Skeletal muscle tissue (tissue), 4 donors: ENCODE results near the gene TGFBR3. TPM values are rescaled to one million over a fixed set of nuclear protein-coding genes. Genes with fewer than 3 reads are reported as not detected.

Source experiments
- H3K27ac ChIP-seq: one replicate; pipeline ENCODE4 v1.7.0; 2013; ENCODE audit warnings: mild to moderate bottlenecking, low read depth, low read length, inconsistent platforms
- H3K27me3 ChIP-seq, 3 donors: one replicate each; pipeline ENCODE4 v1.7.0; 2013; ENCODE audit warnings: low read length in 3 of 3; ENCODE audit not compliant: control insufficient read depth in 3 of 3, insufficient read depth in 3 of 3
- H3K36me3 ChIP-seq, 3 donors: one replicate each; pipeline ENCODE4 v1.7.0; 2013; ENCODE audit warnings: low read length in 3 of 3; ENCODE audit not compliant: control insufficient read depth in 3 of 3, insufficient read depth in 3 of 3
- H3K4me1 ChIP-seq, 3 donors: one replicate each; pipeline ENCODE4 v1.7.0; 2013; ENCODE audit warnings: low read length in 3 of 3, mild to moderate bottlenecking in 3 of 3; ENCODE audit not compliant: control insufficient read depth in 3 of 3, insufficient read depth in 3 of 3
- H3K4me3 ChIP-seq, 3 donors: one replicate each; pipeline ENCODE4 v1.7.0; 2013; ENCODE audit warnings: low read length in 3 of 3
- H3K9ac ChIP-seq, 3 donors: one replicate each; pipeline ENCODE4 v1.7.0; 2013; ENCODE audit warnings: low read length in 3 of 3, mild to moderate bottlenecking in 3 of 3, moderate library complexity in 2 of 3, low read depth in 1 of 3
- H3K9me3 ChIP-seq, 3 donors: one replicate each; pipeline ENCODE4 v1.7.0; 2013; ENCODE audit warnings: low read length in 3 of 3; ENCODE audit not compliant: control insufficient read depth in 3 of 3
- total RNA-seq: library from RNA; depleted of rRNA; stranded (reverse); fragments of >200 nt; gene quantifications from one replicate; pipeline ENCODE4 v1.2.3, GENCODE V29; 2014
- donor health status: Osteomylitis.

TGFBR3 gene
- total RNA-seq, 1 donor from 2014 or later = 54.3 TPM

GRCh38 chr1:91776068-91776794, 109.7 kb downstream of the TGFBR3 start:
- Histone ChIP-seq H3K4me1 (peaks cover 10 to 13% (median 11%) of the 10 kb centered on the region in 3 donors), H3K9me3 (no peaks in the 10 kb centered on the region), H3K27ac (no peak overlapping the region), H3K9ac (no peak overlapping the region), H3K36me3 (no peaks in the 10 kb centered on the region), H3K4me3 (no peak overlapping the region), H3K27me3 (no peaks in the 10 kb centered on the region)

DNA sequence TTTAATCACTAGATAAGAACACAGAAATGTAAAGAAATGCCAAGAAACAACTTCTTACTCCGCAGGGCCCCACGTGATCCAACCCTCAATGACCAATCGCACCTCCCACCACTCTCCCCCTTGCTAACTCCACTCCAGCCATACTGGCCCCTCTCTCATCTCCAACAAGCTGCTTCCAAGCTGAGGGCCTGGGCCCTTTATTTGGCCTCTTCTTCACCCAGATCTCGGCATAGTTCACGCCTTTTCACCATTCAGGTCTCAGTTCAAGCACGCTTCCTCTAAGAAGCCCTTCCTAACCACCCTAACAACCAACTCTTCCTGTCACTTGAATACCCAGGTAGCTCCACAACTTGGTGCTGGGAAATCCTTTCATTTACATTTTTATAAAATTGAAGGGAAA, 110.7 kb downstream of the TGFBR3 start:
- no peak overlapping the region for H3K27ac ChIP-seq

DNA sequence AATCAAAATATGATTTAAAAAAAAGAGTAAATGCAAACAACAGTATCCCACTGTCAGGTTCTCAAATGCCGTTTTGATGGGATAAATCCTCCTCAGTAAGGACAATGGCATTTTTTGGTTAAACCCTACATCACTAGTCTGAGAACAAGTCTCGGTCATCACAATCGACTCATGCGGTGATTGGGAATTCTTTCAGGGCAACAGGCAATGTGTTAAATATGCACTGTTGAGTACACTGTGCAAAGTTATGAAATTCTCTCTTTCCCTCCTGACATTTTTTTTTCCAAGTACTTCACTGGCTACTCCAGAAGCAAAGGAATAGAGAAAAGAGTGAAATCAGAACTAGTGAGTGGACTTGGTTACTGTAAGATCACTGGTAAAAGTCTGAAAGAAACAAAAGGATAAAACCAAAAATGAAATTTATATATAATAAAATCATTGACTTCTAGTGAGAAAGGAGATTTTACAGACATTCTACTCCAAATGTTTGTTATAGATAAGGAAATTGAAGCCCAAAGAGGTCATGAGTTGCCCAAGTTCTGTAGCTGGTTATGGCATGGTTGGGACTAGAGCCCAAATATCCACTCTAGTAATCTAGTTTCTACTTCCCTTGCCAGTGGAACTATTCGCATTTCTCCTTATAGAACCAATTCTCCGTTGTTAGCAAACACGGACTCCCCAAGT, 111.3 kb downstream of the TGFBR3 start:
- Histone ChIP-seq H3K27ac (no peak overlapping the region), H3K36me3 (no peaks in the 10 kb centered on the region), H3K4me3 (no peak overlapping the region)

More for the DNA sequence above, 110.7 kb downstream of the TGFBR3 start:
- no peaks in the 10 kb centered on the region for H3K36me3 ChIP-seq
- H3K27me3 ChIP-seq = no peaks in the 10 kb centered on the region
- peaks cover 6 to 11% (median 11%) of the 10 kb centered on the region in 3 donors for H3K4me1 ChIP-seq
- no peak overlapping the region for H3K4me3 ChIP-seq
- no peaks in the 10 kb centered on the region for H3K9me3 ChIP-seq
- H3K9ac ChIP-seq = no peak overlapping the region

GRCh38 chr1:91771717-91772116, 114.2 kb downstream of the TGFBR3 start:
- H3K36me3 ChIP-seq = no peaks in the 10 kb centered on the region
- peaks cover 0 to 12% (median 8%) of the 10 kb centered on the region in 3 donors for H3K4me1 ChIP-seq
- H3K27ac ChIP-seq = no peak overlapping the region
- no peaks in the 10 kb centered on the region for H3K27me3 ChIP-seq
- H3K9me3 ChIP-seq = no peaks in the 10 kb centered on the region
- no peak overlapping the region for H3K4me3 ChIP-seq
- H3K9ac ChIP-seq = no peak overlapping the region

More for the DNA sequence above, 111.3 kb downstream of the TGFBR3 start:
- no peaks in the 10 kb centered on the region for H3K9me3 ChIP-seq
- H3K4me1 ChIP-seq = peaks cover 6 to 14% (median 12%) of the 10 kb centered on the region in 3 donors
- no peaks in the 10 kb centered on the region for H3K27me3 ChIP-seq
- no peak overlapping the region for H3K9ac ChIP-seq

GRCh38 chr1:91770667-91771268, 115.2 kb downstream of the TGFBR3 start:
- Histone ChIP-seq H3K27ac (no peak overlapping the region), H3K9me3 (no peaks in the 10 kb centered on the region), H3K9ac (no peak overlapping the region), H3K4me1 (peaks cover 0 to 9% (median 5%) of the 10 kb centered on the region in 3 donors), H3K27me3 (no peaks in the 10 kb centered on the region), H3K36me3 (no peaks in the 10 kb centered on the region), H3K4me3 (no peak overlapping the region)

- Histone ChIP-seq H3K4me3 (no peak overlapping the region), H3K9ac (no peak overlapping the region), H3K27me3 (no peaks in the 10 kb centered on the region), H3K4me1 (peaks cover 0 to 9% (median 5%) of the 10 kb centered on the region in 3 donors), H3K9me3 (no peaks in the 10 kb centered on the region), H3K27ac (no peak overlapping the region), H3K36me3 (no peaks in the 10 kb centered on the region)
These were observed 116.2 kb downstream of the TGFBR3 start for GRCh38 chr1:91769742-91770141.

- no peak overlapping the region for H3K4me3 ChIP-seq
- H3K9me3 ChIP-seq = no peaks in the 10 kb centered on the region
- no peak overlapping the region for H3K9ac ChIP-seq
- no peaks in the 10 kb centered on the region for H3K27me3 ChIP-seq
- H3K36me3 ChIP-seq = no peaks in the 10 kb centered on the region
- H3K4me1 ChIP-seq = peaks cover 0 to 13% (median 5%) of the 10 kb centered on the region in 3 donors
- no peak overlapping the region for H3K27ac ChIP-seq
These were observed 116.9 kb downstream of the TGFBR3 start for GRCh38 chr1:91768786-91769725.

DNA sequence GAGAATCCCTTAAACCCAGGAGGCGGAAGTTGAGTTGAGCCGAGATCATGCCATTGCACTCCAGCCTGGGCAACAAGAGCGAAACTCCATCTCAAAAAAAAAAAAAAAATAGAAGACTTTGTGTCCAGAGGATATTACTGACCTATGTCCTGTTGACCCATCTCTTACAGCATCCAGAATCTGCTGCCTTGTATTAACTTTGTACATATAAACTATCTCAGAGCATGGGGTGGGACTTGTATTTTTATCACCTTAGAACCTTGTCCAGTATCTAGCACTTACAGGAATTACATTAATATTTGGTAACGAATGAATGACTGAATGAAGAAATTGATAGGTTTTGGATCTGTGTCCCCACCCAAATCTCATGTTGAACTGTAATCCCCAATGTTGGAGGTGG, 117.8 kb downstream of the TGFBR3 start:
- Histone ChIP-seq H3K9ac (no peak overlapping the region), H3K36me3 (no peaks in the 10 kb centered on the region), H3K27me3 (no peaks in the 10 kb centered on the region), H3K4me1 (peaks cover 0 to 13% (median 8%) of the 10 kb centered on the region in 3 donors), H3K9me3 (no peaks in the 10 kb centered on the region), H3K27ac (no peak overlapping the region), H3K4me3 (no peak overlapping the region)

DNA sequence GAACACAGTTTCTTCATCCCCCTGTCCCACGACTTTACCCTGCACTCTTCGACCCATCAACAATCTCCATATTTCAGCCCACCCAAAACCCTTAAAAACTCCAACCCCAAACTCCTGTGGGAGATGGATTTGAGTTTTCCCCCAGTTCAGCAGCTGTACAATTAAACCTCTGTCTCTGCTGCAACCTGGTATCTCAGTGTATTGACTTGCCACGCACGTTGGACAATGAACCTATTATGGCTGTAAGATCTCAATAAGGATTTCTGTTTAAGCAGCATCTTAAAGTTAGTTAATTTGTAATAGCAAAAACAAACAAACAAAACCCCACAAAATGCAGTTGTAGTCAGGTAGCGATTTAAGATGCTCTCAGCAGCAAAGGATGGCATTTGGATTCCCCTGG, 119.1 kb downstream of the TGFBR3 start:
- H3K9ac ChIP-seq = no peak overlapping the region
- H3K4me3 ChIP-seq = no peak overlapping the region
- H3K36me3 ChIP-seq = no peaks in the 10 kb centered on the region
- H3K4me1 ChIP-seq = peaks cover 0 to 13% (median 8%) of the 10 kb centered on the region in 3 donors
- H3K27ac ChIP-seq = no peak overlapping the region
- H3K27me3 ChIP-seq = no peaks in the 10 kb centered on the region
- H3K9me3 ChIP-seq = no peaks in the 10 kb centered on the region
